ENCODE results near the gene CTRB2. TPM values are rescaled to one million over a fixed set of nuclear protein-coding genes. Genes with fewer than 3 reads are reported as not detected.

The CTRB2 gene
- polyA plus RNA-seq, 1 experiment, result not detected

DNA sequence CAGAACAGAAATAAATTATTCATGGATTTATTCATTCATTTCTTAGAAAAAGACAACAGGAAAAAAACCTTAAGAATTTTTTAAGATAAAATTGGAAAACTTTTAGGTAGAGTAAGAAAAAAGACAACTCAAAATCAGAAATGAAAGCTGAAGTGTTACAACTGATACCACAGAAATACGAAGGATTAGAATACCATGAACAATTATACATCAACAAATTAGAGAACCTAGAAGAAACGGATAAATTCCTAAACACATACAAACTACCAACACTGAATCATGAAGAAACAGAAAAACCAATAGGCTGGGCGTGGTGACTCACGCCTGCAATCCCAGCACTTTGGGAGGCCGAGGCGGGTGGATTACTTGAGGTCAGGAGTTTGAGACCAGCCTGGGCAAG lies 27.8 kb downstream of the CTRB2 start:
- Histone ChIP-seq H3K27ac (ENCODE audit: low read depth, low read length) (no peak overlapping the region), H3K27me3 (ENCODE audit: control insufficient read depth, insufficient read depth, low read length) (no peaks in the 10 kb centered on the region), H3K9me3 (ENCODE audit: control insufficient read depth, insufficient read depth, low read length) (peaks cover 19% of the 10 kb centered on the region), H3K4me3 (ENCODE audit: low read depth, low read length) (no peak overlapping the region)
- TF ChIP-seq, protein P1, sequence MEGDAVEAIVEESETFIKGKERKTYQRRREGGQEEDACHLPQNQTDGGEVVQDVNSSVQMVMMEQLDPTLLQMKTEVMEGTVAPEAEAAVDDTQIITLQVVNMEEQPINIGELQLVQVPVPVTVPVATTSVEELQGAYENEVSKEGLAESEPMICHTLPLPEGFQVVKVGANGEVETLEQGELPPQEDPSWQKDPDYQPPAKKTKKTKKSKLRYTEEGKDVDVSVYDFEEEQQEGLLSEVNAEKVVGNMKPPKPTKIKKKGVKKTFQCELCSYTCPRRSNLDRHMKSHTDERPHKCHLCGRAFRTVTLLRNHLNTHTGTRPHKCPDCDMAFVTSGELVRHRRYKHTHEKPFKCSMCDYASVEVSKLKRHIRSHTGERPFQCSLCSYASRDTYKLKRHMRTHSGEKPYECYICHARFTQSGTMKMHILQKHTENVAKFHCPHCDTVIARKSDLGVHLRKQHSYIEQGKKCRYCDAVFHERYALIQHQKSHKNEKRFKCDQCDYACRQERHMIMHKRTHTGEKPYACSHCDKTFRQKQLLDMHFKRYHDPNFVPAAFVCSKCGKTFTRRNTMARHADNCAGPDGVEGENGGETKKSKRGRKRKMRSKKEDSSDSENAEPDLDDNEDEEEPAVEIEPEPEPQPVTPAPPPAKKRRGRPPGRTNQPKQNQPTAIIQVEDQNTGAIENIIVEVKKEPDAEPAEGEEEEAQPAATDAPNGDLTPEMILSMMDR (IDR thresholded peaks at IDR 0.05; ENCODE audit: low read depth, low read length), result no peak
- ChIA-PET POLR2A (no interaction called here), CTCF (no interaction called here)
- DNase-seq (ENCODE audit: low read depth, low spot score), result no peak

DNA sequence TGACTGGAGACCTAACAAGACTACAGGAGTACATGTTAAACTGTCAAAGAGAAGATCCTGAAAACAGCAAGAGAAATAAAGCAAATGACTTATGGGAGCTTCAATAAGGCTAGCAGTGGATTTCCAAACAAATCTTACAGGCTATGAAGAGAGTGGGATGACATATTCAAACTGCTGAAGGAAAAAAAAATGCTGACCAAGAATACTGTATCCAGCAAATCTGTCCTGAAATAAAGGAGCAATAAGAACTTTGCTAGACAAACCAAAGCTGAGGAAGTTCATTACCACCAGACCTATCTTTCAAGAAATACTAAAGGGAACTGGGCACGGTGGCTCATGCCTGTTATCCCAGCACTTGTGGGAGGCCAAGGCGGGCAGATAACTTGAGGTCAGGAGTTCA lies 30.0 kb downstream of the CTRB2 start:
- ChIA-PET CTCF (no interaction called here), POLR2A (no interaction called here)
- peaks cover 33% of the 10 kb centered on the region for H3K9me3 ChIP-seq (ENCODE audit: control insufficient read depth, insufficient read depth, low read length)
- no peak overlapping the region for H3K4me3 ChIP-seq (ENCODE audit: low read depth, low read length)
- H3K27me3 ChIP-seq (ENCODE audit: control insufficient read depth, insufficient read depth, low read length), result no peaks in the 10 kb centered on the region
- H3K27ac ChIP-seq (ENCODE audit: low read depth, low read length), result no peak overlapping the region
- TF ChIP-seq, protein P1 (IDR thresholded peaks at IDR 0.05; ENCODE audit: low read depth, low read length), result no peak
- no peak for DNase-seq (ENCODE audit: low read depth, low spot score)

DNA sequence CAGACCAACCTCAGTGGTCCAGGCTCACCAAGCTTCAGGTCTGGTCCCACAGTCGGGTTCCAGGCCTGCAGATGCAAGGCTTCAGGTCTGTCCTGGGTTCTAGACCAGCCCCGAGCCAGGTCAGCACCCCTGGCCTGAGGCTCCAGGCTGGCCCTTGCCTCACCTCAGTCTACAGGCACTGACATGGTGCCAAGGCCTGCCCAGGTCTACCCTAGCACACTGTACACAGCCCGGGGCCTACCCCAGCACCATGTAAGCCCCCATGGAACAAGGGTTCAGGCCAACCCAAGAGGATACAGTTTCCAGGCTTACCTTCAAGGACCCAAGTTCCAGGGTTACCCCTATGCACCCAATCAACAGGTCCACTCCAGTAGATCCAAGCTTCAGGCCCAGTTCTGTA lies 31.9 kb downstream of the CTRB2 start:
- POLR2A ChIA-PET, result no interaction called here
- TF ChIP-seq, protein P1 (IDR thresholded peaks at IDR 0.05; ENCODE audit: low read depth, low read length), result no peak
- H3K27me3 ChIP-seq (ENCODE audit: control insufficient read depth, insufficient read depth, low read length), result no peaks in the 10 kb centered on the region
- CTCF ChIA-PET, result interaction anchor here (1.3 kb wide), 1 partner anchor 342 kb away, joined by 4 read pairs; no protein-coding TSS in a partner anchor
- H3K4me3 ChIP-seq (ENCODE audit: low read depth, low read length), result no peak overlapping the region
- H3K9me3 ChIP-seq (ENCODE audit: control insufficient read depth, insufficient read depth, low read length), result peaks cover 35% of the 10 kb centered on the region
- no peak overlapping the region for H3K27ac ChIP-seq (ENCODE audit: low read depth, low read length)
- DNase-seq (ENCODE audit: low read depth, low spot score), result no peak

DNA sequence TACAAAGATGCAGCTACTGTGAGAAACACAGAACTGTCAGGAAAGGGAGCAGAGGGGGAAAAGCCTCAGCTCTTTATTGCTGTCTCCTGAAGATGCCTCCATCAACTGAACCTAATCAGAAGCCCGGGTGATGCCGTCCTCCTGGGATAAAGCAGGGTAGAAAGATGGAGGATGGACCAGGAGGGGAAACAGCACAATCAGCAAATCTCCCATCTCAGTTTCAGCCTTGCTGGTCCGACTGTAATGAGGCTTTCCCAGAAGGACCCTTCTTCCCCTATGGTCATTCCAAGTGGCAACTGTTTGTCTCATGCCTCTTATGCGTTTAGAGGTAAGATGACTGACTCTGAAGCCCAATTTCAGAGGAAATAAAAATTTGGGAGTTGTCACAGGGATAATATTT lies 34.4 kb downstream of the CTRB2 start:
- H3K27me3 ChIP-seq (ENCODE audit: control insufficient read depth, insufficient read depth, low read length), result no peaks in the 10 kb centered on the region
- TF ChIP-seq, protein P1 (IDR thresholded peaks at IDR 0.05; ENCODE audit: low read depth, low read length), result no peak
- H3K27ac ChIP-seq (ENCODE audit: low read depth, low read length), result no peak overlapping the region
- POLR2A ChIA-PET, result no interaction called here
- peaks cover 55% of the 10 kb centered on the region for H3K9me3 ChIP-seq (ENCODE audit: control insufficient read depth, insufficient read depth, low read length)
- CTCF ChIA-PET, result interaction anchor here (0.9 to 1.6 kb wide), 2 partner anchors 26 to 293 kb away, joined by 3 to 4 read pairs; no protein-coding TSS in a partner anchor
- H3K4me3 ChIP-seq (ENCODE audit: low read depth, low read length), result no peak overlapping the region
- no peak for DNase-seq (ENCODE audit: low read depth, low spot score)

DNA sequence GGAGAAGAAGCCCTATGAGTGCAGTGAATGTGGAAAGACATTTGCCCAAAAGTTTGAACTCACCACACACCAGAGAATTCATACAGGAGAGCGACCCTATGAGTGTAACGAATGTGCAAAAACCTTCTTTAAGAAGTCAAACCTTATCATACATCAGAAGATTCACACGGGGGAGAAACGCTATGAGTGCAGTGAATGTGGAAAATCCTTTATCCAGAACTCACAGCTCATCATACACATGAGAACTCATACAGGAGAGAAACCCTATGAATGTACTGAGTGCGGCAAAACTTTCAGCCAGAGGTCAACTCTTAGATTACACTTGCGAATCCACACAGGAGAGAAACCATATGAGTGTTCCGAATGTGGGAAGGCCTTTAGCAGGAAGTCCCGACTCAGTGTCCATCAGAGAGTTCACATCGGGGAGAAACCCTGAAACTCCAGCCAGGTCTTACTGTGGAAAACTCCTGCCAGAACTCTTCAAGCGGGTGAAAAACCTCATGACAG lies 37.0 kb downstream of the CTRB2 start:
- ChIA-PET POLR2A (no interaction called here), CTCF (no interaction called here)
- H3K27me3 ChIP-seq (ENCODE audit: control insufficient read depth, insufficient read depth, low read length), result no peaks in the 10 kb centered on the region
- TF ChIP-seq, protein P1 (IDR thresholded peaks at IDR 0.05; ENCODE audit: low read depth, low read length), result no peak
- H3K4me3 ChIP-seq (ENCODE audit: low read depth, low read length), result no peak overlapping the region
- H3K27ac ChIP-seq (ENCODE audit: low read depth, low read length), result no peak overlapping the region
- DNase-seq (ENCODE audit: low read depth, low spot score), result no peak
- peaks cover 58% of the 10 kb centered on the region for H3K9me3 ChIP-seq (ENCODE audit: control insufficient read depth, insufficient read depth, low read length)
